ENCODE data around the gene VOPP1. TPM values are rescaled to one million over a fixed set of nuclear protein-coding genes. Genes with fewer than 3 reads are reported as not detected.

The VOPP1 gene
- total and polyA plus RNA-seq, 2 of the 13 experiments (the other 11 are each of a cell fraction or from before 2014, with no cell fraction given): 21.8 to 55.3 TPM

GRCh38 chr7:55571511-55572377 is 558 bp downstream of the VOPP1 start (continued):
- TF ChIP-seq SOX6 (IDR thresholded peaks at IDR 0.05) (no peak), SOX6 (CRISPR knock-in tag; IDR thresholded peaks at IDR 0.05) (peak; percentile 42; the same call in 1 of the 2 replicates), ARID5B (CRISPR knock-in tag; IDR thresholded peaks at IDR 0.05) (peak; percentile 40; the same call in 1 of the 2 replicates), ZNF570 (CRISPR knock-in tag; IDR thresholded peaks at IDR 0.05; ENCODE audit: borderline replicate concordance) (no peak), ZNF619 (CRISPR knock-in tag; IDR thresholded peaks at IDR 0.05) (no peak; the same call in 1 of the 2 replicates), ZNF232 (CRISPR knock-in tag; IDR thresholded peaks at IDR 0.05; ENCODE audit: borderline replicate concordance) (peak; percentile 56; the same call in 1 of the 2 replicates), KLF6 (CRISPR knock-in tag; IDR thresholded peaks at IDR 0.05) (no peak), TP53 (CRISPR knock-in tag; conservative IDR thresholded peaks at IDR 0.05) (no peak), IKZF4 (CRISPR knock-in tag; IDR thresholded peaks at IDR 0.05; ENCODE audit: borderline replicate concordance, low read depth, not compliant biosample characterization) (no peak), ZNF430 (CRISPR knock-in tag; IDR thresholded peaks at IDR 0.05) (peak; percentile 59; the same call in 1 of the 2 replicates), AHR (CRISPR knock-in tag; IDR thresholded peaks at IDR 0.05) (0 out of 2 replicates have a peak, but pooled peaks have one; percentile 28), CCDC6 (CRISPR knock-in tag; IDR thresholded peaks at IDR 0.05) (peak; percentile 71; the same call in 1 of the 2 replicates), ZNF460 (CRISPR knock-in tag; IDR thresholded peaks at IDR 0.05; ENCODE audit: borderline replicate concordance) (no peak), ZNF281 (CRISPR knock-in tag; IDR thresholded peaks at IDR 0.05; ENCODE audit: borderline replicate concordance) (peak; percentile 95), ZFP36L2 (CRISPR knock-in tag; IDR thresholded peaks at IDR 0.05) (no peak), FOXK1 (CRISPR knock-in tag; IDR thresholded peaks at IDR 0.05; ENCODE audit: borderline replicate concordance, low read depth) (0 out of 2 replicates have a peak, but pooled peaks have one; percentile 14)

Data from HepG2 (cell line).